ENCODE data around the gene NOS1AP.

DNA sequence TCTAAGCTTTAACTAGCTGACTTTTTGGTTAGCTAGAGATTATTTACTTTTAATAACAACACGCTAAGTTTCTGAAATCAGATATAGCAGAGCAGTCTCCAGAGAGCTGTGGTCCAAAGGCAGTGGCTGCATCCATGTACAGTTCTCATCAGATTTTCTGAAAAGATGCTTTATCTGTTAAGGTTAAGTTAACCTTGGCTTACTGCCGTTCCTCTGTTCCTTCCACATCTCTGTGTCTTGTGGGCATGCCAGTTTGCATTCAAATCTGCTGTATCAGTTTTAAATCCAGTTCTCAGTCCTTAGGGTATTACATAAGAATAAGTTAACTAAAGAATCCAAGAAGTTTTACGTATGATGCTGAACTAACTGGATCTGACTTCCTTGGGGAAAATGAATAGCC, 260.3 kb downstream of the NOS1AP start:
- TF ChIP-seq, protein P1, sequence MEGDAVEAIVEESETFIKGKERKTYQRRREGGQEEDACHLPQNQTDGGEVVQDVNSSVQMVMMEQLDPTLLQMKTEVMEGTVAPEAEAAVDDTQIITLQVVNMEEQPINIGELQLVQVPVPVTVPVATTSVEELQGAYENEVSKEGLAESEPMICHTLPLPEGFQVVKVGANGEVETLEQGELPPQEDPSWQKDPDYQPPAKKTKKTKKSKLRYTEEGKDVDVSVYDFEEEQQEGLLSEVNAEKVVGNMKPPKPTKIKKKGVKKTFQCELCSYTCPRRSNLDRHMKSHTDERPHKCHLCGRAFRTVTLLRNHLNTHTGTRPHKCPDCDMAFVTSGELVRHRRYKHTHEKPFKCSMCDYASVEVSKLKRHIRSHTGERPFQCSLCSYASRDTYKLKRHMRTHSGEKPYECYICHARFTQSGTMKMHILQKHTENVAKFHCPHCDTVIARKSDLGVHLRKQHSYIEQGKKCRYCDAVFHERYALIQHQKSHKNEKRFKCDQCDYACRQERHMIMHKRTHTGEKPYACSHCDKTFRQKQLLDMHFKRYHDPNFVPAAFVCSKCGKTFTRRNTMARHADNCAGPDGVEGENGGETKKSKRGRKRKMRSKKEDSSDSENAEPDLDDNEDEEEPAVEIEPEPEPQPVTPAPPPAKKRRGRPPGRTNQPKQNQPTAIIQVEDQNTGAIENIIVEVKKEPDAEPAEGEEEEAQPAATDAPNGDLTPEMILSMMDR (conservative IDR thresholded peaks at IDR 0.05; ENCODE audit: low read length), result no peak
- TF ChIP-seq EZH2phosphoT487 (IDR thresholded peaks at IDR 0.05; ENCODE audit: borderline replicate concordance), result no peak
